ENCODE results near the gene FAM149A.

GRCh38 chr4:186116697-186117096, 12.2 kb downstream of the FAM149A start:
- no peak for TF ChIP-seq YY1 (IDR thresholded peaks at IDR 0.05; ENCODE audit: insufficient read depth, insufficient read length)
- no peak for TF ChIP-seq ZNF274 (IDR thresholded peaks at IDR 0.05; ENCODE audit: low read depth, low read length)
- TF ChIP-seq SUZ12 (IDR thresholded peaks at IDR 0.05; ENCODE audit: extremely low read depth, insufficient read depth, insufficient read length) = no peak

Measured in NT2/D1 (cell line).